Bone marrow (tissue), 2 donors: ENCODE measurements around the gene VANGL1.

Source experiments
- DNase-seq, 2 donors: peaks; one replicate each; lab custom pipeline; 2025; lab: John Stamatoyannopoulos, UW

VANGL1 gene

DNA sequence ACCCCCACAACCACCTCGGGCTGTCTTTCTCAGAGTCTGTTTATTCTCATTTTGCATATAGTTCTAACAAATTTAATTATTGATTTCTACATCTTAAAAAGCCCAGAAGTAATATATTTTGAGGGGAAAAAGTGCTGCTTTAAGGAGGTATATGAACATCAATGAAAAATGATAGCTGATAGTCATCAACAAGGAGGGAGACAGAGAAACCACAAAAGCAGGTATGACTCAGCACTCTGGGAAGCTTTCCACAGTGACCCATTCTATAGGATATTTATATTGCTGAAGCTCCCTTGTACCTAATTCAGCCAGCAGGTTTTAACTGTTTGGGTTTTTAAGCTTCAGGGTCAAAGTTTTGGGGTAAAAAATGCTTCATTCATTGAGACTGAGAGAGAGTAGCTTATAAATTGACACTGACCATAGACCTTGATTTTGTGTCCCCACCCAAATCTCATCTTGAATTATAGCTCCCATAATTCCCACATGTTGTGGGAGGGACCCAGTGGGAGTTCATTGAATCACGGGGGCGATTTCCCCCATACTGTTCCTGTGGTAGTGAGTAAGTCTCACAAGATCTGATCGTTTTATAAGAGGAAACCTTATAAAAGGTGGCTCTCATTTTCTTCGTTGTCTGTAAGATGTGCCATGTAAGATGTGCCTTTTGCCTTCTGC lies 27.4 kb downstream of the VANGL1 start:
- no peak for DNase-seq

DNA sequence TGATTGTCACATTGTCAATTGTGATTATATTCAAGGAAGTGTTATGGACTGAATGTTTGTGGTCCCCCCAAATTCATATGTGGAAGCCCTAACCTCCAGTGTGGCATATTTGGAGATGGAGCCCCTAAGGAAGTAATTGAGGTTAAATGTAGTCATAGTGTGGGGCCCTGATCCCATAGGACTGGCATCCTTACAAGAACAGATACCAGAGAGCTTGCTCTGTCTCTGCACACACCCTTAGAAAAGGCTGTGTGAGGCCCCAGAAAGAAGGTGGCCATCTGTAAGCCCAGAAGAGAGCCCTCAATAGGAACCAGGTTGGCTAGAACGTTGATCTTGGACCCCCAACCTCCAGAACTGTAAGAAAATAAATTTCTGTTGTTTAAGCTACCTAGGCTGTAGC lies 28.1 kb downstream of the VANGL1 start:
- no peak for DNase-seq

- no peak for DNase-seq
These were observed 28.9 kb downstream of the VANGL1 start for GRCh38 chr1:115670476-115671175.

GRCh38 chr1:115671176-115671934 lies 29.6 kb downstream of the VANGL1 start:
- DNase-seq, result no peak

DNA sequence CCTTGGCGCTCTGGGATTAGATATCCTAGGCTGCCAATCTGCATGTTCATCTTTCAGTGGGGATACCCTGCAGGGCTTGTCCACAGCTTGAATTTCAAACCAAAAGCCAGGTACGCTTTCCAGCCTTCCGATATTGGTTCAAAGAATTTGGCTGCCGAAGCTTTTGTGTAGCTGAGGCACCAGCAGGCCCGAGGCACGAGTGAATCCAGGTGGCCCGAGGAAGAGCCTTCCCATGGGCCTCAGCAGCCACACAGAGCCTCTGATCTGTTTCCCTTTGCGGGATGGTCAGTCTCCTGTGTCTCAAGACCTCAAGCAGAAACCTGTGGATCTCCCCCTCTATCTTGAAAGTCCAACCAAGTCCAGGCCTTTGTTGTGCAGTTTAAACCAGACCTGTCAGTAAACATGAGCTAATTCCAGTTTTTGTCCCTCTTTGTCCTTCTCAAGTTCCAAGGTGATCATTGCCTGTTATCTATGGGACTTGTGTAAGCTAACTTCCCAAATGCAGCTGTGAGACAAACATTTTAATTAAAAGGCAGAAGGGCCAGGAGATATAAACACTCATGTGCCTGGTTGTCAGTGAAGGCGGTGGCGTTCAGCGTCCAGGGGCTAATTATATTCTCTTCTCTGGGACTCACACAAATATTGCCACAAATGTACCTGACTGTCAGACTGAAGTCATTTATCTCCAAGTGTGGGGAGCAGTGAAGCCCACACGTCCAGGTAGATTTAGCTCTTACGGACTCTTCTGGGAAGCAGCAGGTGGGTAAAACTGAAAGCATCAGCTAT lies 30.6 kb downstream of the VANGL1 start:
- DNase-seq, result no peak

DNA sequence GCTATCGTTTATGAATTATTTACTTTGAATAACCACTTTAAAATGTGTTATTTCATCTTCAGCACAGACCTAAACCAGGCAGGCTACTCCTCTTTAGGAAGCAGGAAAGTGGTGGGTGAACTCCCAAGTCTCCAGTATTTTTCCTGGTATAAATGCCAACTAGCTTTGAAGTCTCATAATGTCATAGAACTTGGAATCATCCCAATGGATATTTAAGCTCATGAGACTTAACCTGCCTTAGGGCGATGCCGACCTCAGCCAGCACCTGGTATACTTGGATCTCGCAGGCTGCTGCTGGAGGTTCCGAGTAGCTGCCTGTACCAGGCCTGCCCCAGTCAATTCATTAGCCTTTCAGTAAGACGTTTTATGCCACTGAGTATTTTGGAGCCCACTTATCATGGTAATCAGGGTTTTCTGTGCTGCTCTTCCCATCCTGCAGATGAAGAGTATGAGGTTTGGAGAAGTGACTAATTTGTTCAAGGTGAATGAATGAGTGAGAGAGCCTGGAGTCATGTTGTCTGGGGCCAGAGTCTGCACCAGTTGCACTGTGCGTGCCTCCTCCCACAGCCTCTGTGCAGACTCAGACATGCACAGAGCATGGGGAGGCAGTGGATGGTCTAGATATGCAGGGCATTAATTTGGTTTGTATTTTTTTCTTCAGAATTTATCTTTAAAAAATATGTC lies 34.9 kb downstream of the VANGL1 start:
- no peak for DNase-seq

- DNase-seq, result no peak
These were observed 35.4 kb downstream of the VANGL1 start for GRCh38 chr1:115677182-115677555.

DNA sequence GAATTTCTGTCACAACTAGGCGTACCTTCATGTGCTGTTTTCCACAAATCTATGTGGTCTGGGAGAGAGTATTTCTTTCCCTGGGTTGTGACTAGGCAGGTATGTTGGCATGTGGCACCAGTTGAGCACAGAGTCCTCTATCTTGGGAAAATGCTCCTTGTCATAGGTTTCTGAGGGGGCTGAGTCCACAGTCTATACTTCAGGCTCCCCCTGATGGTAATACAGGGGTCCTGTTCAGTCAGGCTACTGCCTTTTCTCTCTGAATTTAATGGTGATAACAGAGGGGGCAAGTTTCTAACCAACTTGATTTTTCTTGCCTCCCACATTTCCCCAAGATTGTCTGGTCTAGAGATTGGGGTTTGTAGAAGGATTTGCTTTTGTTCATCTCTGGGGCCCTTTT lies 35.8 kb downstream of the VANGL1 start:
- no peak for DNase-seq

- DNase-seq, result no peak
These were observed 36.4 kb downstream of the VANGL1 start for GRCh38 chr1:115678141-115678540.

DNA sequence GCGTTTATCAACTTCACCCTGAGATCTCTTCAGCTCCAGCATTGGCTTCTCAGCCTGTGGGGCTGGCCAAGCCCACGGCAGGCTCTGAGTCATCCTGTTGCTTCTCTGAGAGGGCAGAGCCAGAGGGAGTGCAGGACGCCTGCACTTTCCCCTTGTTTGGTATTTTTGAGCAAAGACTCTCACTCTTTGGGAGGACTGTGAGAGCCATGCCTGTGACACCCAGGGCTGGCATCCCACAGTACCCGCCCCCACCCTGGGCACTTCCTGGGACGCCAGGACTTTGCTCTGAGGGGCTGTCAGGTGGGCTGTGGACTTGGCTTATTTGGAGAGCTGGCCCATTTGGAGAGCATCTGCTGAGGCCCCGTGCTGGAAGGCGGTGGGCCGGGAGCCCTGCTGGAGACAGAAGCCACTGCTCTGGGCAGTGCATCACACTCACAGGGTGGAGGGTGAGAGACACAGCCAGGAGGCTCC lies 37.4 kb downstream of the VANGL1 start:
- no peak for DNase-seq

- no peak for DNase-seq
These were observed 39.0 kb downstream of the VANGL1 start for GRCh38 chr1:115680730-115681111.

- no peak for DNase-seq
These were observed 41.0 kb downstream of the VANGL1 start for GRCh38 chr1:115682792-115683191.

GRCh38 chr1:115685029-115685705 lies 43.4 kb downstream of the VANGL1 start:
- DNase-seq, result no peak

GRCh38 chr1:115687744-115688143 lies 46.0 kb downstream of the VANGL1 start:
- no peak for DNase-seq

GRCh38 chr1:115690972-115691371 lies 49.2 kb downstream of the VANGL1 start:
- DNase-seq, result no peak

DNA sequence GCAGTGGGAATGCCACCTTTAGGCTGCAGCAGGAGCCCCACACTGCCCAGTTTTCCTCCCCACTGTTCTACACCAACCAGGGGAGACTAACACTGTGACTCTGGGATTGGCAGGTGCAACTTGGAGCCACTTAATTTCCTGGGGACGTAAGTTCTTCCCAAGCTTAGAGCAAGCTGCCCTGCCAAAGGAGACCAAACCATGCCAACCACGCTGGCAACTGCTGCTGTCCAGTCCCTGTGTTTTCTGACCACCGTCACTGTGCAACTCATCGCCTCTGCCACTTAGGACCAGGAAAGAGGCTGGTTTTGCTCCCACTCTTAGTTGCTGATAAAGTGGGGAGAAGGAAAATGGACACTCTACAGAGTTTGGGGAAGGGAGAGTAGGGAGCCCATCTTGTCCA lies 50.5 kb downstream of the VANGL1 start:
- DNase-seq, result no peak

DNA sequence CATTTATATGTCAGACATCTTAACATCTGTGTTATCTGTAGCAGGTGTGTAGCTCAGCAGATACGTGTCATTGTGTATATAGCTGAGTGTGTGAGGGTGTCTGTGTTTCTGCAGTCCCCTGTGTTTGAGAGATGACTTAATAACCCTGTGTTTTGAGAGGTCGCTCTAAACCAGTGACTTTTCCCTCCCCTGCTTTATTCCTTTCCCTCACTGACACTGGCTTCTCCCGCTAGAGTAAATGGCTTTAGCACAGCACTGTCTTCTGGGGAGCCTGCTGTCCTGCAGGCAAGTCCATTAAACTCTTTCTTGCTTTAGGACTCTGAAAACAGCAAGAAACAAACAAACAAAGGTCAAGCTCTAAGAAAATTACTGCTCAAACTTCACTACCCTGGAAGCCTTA lies 53.0 kb downstream of the VANGL1 start:
- DNase-seq, result no peak

DNA sequence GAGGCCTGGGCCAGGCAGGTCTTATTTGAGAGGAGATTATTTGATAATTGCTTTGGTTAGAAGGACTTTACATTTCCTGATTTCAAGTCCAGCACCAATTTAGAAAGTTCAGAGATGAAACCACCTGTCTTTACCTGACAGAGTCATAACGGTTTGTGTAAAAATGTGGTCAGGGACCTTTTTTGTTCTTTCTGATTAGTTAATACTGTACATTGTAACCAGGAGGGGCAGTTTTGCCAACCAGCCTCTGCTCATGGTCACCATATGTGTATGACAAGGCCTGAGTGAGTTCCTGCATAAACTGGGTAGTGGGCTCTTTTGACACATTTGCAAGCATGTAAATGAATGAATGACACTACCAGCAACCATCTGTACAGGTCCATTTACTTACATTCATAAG lies 55.8 kb downstream of the VANGL1 start:
- DNase-seq, result no peak

DNA sequence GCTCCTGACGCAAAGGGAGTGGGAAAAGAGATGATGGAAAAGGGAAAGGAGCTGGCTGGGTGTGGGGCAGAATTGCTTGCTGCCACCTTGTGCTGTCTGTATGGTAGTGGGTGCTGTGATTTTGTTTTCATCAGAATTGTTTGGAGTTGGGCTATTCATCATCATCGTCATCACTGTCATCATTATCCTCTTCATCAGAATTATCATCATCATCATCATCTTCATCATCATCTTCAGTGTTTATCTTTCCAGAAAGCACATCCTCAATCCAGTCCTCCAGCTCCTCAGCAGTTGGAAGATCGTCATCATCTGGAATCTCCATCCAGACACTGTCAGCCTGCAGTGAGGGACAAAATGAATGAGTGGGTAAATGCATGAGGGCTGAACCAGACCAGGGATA lies 59.3 kb downstream of the VANGL1 start:
- DNase-seq, result no peak

- no peak for DNase-seq
These were observed 61.2 kb downstream of the VANGL1 start for GRCh38 chr1:115702959-115703358.
